Activated naive CD4-positive, alpha-beta T cell treated with anti-CD3 and anti-CD28 coated beads for 36 hours (primary cell): ENCODE measurements around the gene CTRB1. TPM values are rescaled to one million over a fixed set of nuclear protein-coding genes. Genes with fewer than 3 reads are reported as not detected.

Source experiments
- CTCF ChIA-PET: fragments of 350-600 bp; sonication (Branson Sonifier 250); formaldehyde crosslinking; loops from one replicate; lab custom pipeline; 2021; ENCODE audit warnings: antibody characterized with exemption; lab: Charles Lee
- DNase-seq: peaks from one replicate; pipeline ENCODE4 v3.0.0-alpha.2; 2020
- H3K27ac Mint-ChIP-seq: one replicate; pipeline ENCODE4 v1.8.0; 2021; ENCODE audit warnings: mild to moderate bottlenecking, mixed read lengths
- H3K27me3 Mint-ChIP-seq: one replicate; pipeline ENCODE4 v1.8.0; 2021; ENCODE audit warnings: low read depth, mixed read lengths
- H3K36me3 Mint-ChIP-seq: one replicate; pipeline ENCODE4 v1.8.0; 2021; ENCODE audit warnings: low read depth, mixed read lengths
- H3K4me1 Mint-ChIP-seq: one replicate; pipeline ENCODE4 v1.8.0; 2021; ENCODE audit warnings: low read depth, mixed read lengths
- H3K4me3 Mint-ChIP-seq: one replicate; pipeline ENCODE4 v1.8.0; 2021; ENCODE audit warnings: mild to moderate bottlenecking, moderate library complexity, mixed read lengths
- H3K9me3 Mint-ChIP-seq: one replicate; pipeline ENCODE4 v1.8.0; 2021; ENCODE audit warnings: mixed read lengths
- intact Hi-C: fragments of 100-400 bp; cut with micrococcal nuclease; formaldehyde crosslinking; loops from one replicate; pipeline ENCODE4 v1.15.1; 2023
- total RNA-seq, 2 experiments: library from RNA; stranded (reverse); gene quantifications; one replicate each; pipeline ENCODE4 v1.2.3, GENCODE V29; 2021

CTRB1 gene
- total RNA-seq = not detected

GRCh38 chr16:75218256-75219076 is at the start of gene CTRB1:
CTRB1 (plus strand) TSS chr16:75218988; CDS start chr16:75219008, 20 bp downstream.
- CTCF ChIA-PET = interaction anchor here (0.9 to 1.1 kb wide), 3 partner anchors 14 to 19 kb away, joined by 3 to 5 read pairs (median 4); no protein-coding TSS in a partner anchor
- no peaks in the 10 kb centered on the region for H3K27me3 Mint-ChIP-seq
- H3K9me3 Mint-ChIP-seq = no peaks in the 10 kb centered on the region
- no peaks in the 10 kb centered on the region for H3K36me3 Mint-ChIP-seq
- intact Hi-C loops = loop anchor here (2.0 kb wide), 1 partner anchor 20 kb away; no protein-coding TSS in a partner anchor
- H3K4me3 Mint-ChIP-seq = peak within 1 kb of the TSS; percentile 19
- peak within 1 kb of the TSS; percentile 74 for H3K27ac Mint-ChIP-seq
- DNase-seq = peak; percentile 30
- H3K4me1 Mint-ChIP-seq = peaks cover 20% of the 10 kb centered on the region

- DNase-seq = no peak
- Mint-ChIP-seq H3K27me3 (no peaks in the 10 kb centered on the region), H3K4me1 (no peaks in the 10 kb centered on the region), H3K9me3 (peaks cover 59% of the 10 kb centered on the region), H3K27ac (no peak overlapping the region), H3K36me3 (peaks cover 81% of the 10 kb centered on the region), H3K4me3 (no peak overlapping the region)
- CTCF ChIA-PET = no interaction called here
- intact Hi-C loops = no loop called here
Observed at GRCh38 chr16:75169899-75170405, 48.8 kb upstream of the CTRB1 start.

- H3K36me3 Mint-ChIP-seq = peaks cover 55% of the 10 kb centered on the region
- H3K4me3 Mint-ChIP-seq = no peak overlapping the region
- no peaks in the 10 kb centered on the region for H3K4me1 Mint-ChIP-seq
- intact Hi-C loops = no loop called here
- CTCF ChIA-PET = no interaction called here
- peaks cover 70% of the 10 kb centered on the region for H3K9me3 Mint-ChIP-seq
- H3K27ac Mint-ChIP-seq = no peak overlapping the region
- no peaks in the 10 kb centered on the region for H3K27me3 Mint-ChIP-seq
- DNase-seq = no peak
Observed at GRCh38 chr16:75172578-75172977, 46.2 kb upstream of the CTRB1 start.

GRCh38 chr16:75175074-75175473 is 43.7 kb upstream of the CTRB1 start:
- intact Hi-C loops = no loop called here
- H3K27ac Mint-ChIP-seq = no peak overlapping the region
- peaks cover 30% of the 10 kb centered on the region for H3K36me3 Mint-ChIP-seq
- H3K4me3 Mint-ChIP-seq = no peak overlapping the region
- no peaks in the 10 kb centered on the region for H3K27me3 Mint-ChIP-seq
- H3K4me1 Mint-ChIP-seq = no peaks in the 10 kb centered on the region
- peaks cover 53% of the 10 kb centered on the region for H3K9me3 Mint-ChIP-seq
- no peak for DNase-seq
- CTCF ChIA-PET = no interaction called here

- Mint-ChIP-seq H3K27ac (no peak overlapping the region), H3K4me3 (no peak overlapping the region), H3K27me3 (no peaks in the 10 kb centered on the region), H3K36me3 (peaks cover 13% of the 10 kb centered on the region), H3K4me1 (no peaks in the 10 kb centered on the region), H3K9me3 (peaks cover 40% of the 10 kb centered on the region)
- CTCF ChIA-PET = interaction anchor here (0.6 kb wide), 1 partner anchor 13 kb away, joined by 6 read pairs; no protein-coding TSS in a partner anchor
- DNase-seq = no peak
- intact Hi-C loops = no loop called here
Observed at GRCh38 chr16:75176926-75177325, 41.9 kb upstream of the CTRB1 start.

GRCh38 chr16:75179208-75179607 is 39.6 kb upstream of the CTRB1 start:
- CTCF ChIA-PET = no interaction called here
- Mint-ChIP-seq H3K9me3 (peaks cover 22% of the 10 kb centered on the region), H3K27me3 (no peaks in the 10 kb centered on the region), H3K4me3 (no peak overlapping the region), H3K36me3 (peaks cover under 1% of the 10 kb centered on the region), H3K4me1 (no peaks in the 10 kb centered on the region), H3K27ac (no peak overlapping the region)
- DNase-seq = no peak
- intact Hi-C loops = no loop called here

GRCh38 chr16:75181630-75182029 is 37.2 kb upstream of the CTRB1 start:
- intact Hi-C loops = no loop called here
- Mint-ChIP-seq H3K4me3 (no peak overlapping the region), H3K36me3 (no peaks in the 10 kb centered on the region), H3K27ac (no peak overlapping the region), H3K4me1 (no peaks in the 10 kb centered on the region), H3K9me3 (peaks cover 10% of the 10 kb centered on the region), H3K27me3 (no peaks in the 10 kb centered on the region)
- CTCF ChIA-PET = interaction anchor here (0.8 to 1.5 kb wide), 3 partner anchors 18 to 52 kb away, joined by 3 to 7 read pairs (median 4); no protein-coding TSS in a partner anchor
- no peak for DNase-seq

GRCh38 chr16:75188832-75189477 is 29.8 kb upstream of the CTRB1 start:
- intact Hi-C loops = no loop called here
- Mint-ChIP-seq H3K4me1 (no peaks in the 10 kb centered on the region), H3K27me3 (peaks cover 5% of the 10 kb centered on the region), H3K27ac (no peak overlapping the region), H3K4me3 (no peak overlapping the region), H3K9me3 (no peaks in the 10 kb centered on the region), H3K36me3 (no peaks in the 10 kb centered on the region)
- CTCF ChIA-PET = interaction anchor here (1.0 to 1.3 kb wide), 2 partner anchors 10 to 45 kb away, joined by 3 to 4 read pairs; no protein-coding TSS in a partner anchor
- no peak for DNase-seq

- CTCF ChIA-PET = interaction anchor here (1.0 to 1.3 kb wide), 3 partner anchors 10 to 44 kb away, joined by 3 to 4 read pairs (median 3); no protein-coding TSS in a partner anchor
- Mint-ChIP-seq H3K27me3 (peaks cover 5% of the 10 kb centered on the region), H3K27ac (no peak overlapping the region), H3K36me3 (no peaks in the 10 kb centered on the region), H3K4me1 (no peaks in the 10 kb centered on the region), H3K9me3 (no peaks in the 10 kb centered on the region), H3K4me3 (no peak overlapping the region)
- no peak for DNase-seq
- intact Hi-C loops = no loop called here
Observed at GRCh38 chr16:75189638-75190245, 29.0 kb upstream of the CTRB1 start.

GRCh38 chr16:75192606-75193264 is 26.1 kb upstream of the CTRB1 start:
- Mint-ChIP-seq H3K27ac (no peak overlapping the region), H3K9me3 (no peaks in the 10 kb centered on the region), H3K36me3 (no peaks in the 10 kb centered on the region), H3K4me1 (no peaks in the 10 kb centered on the region), H3K4me3 (no peak overlapping the region), H3K27me3 (peaks cover 10% of the 10 kb centered on the region)
- no peak for DNase-seq
- intact Hi-C loops = no loop called here
- CTCF ChIA-PET = interaction anchor here (1.4 kb wide), 1 partner anchor 41 kb away, joined by 5 read pairs; no protein-coding TSS in a partner anchor

- Mint-ChIP-seq H3K9me3 (no peaks in the 10 kb centered on the region), H3K4me3 (no peak overlapping the region), H3K36me3 (no peaks in the 10 kb centered on the region), H3K27ac (no peak overlapping the region), H3K4me1 (no peaks in the 10 kb centered on the region), H3K27me3 (peaks cover 15% of the 10 kb centered on the region)
- intact Hi-C loops = no loop called here
- no peak for DNase-seq
- CTCF ChIA-PET = interaction anchor here (1.4 kb wide), 1 partner anchor 40 kb away, joined by 5 read pairs; no protein-coding TSS in a partner anchor
Observed at GRCh38 chr16:75193265-75193650, 25.5 kb upstream of the CTRB1 start.
